Keratinocyte (primary cell): ENCODE results near the gene FCGR3B.
"Not testable (repeated sequence)": the region's sequence is repeated elsewhere in the genome, so short reads cannot be mapped to it uniquely, and the experiment has no call there.

Experiments
- CTCF ChIP-seq, 3 experiments: IDR thresholded peaks in 1 of 3; conservative IDR thresholded peaks in 1 of 3; optimal IDR thresholded peaks in 1 of 3; 2 replicates in 2 of 3; 3 replicates in 1 of 3; pipeline versions ENCODE3 to v1.5.1; 2011; ENCODE audit warnings: low read length in 3 of 3, mild to moderate bottlenecking in 3 of 3, moderate library complexity in 2 of 3, control low read depth in 1 of 3, inconsistent platforms in 1 of 3; ENCODE audit not compliant: insufficient read depth in 2 of 3; ENCODE audit errors: extremely low read depth in 1 of 3
- EZH2 ChIP-seq: IDR thresholded peaks from one replicate; pipeline ENCODE4 v1.6.1; 2012; ENCODE audit warnings: inconsistent platforms, mild to moderate bottlenecking, low read length, moderate library complexity

GRCh38 chr1:161644855-161645254 is 13.9 kb upstream of the FCGR3B start:
- TF ChIP-seq CTCF (optimal IDR thresholded peaks at IDR 0.05 in 1 of 3, IDR thresholded peaks at IDR 0.05 in 1 of 3, conservative IDR thresholded peaks at IDR 0.05 in 1 of 3; ENCODE audit: extremely low read depth in 1 of 3, insufficient read depth in 2 of 3, low read length in 3 of 3); EZH2: not testable (repeated sequence)
